Measurements from ENCODE around the gene CTTNBP2. TPM values are rescaled to one million over a fixed set of nuclear protein-coding genes. Genes with fewer than 3 reads are reported as not detected.

The CTTNBP2 gene
- total and polyA plus RNA-seq, 2 of the 4 experiments (the other 2 are of a cell fraction) = 6.6 to 11.3 TPM

GRCh38 chr7:117825132-117825531 lies 48.1 kb downstream of the CTTNBP2 start:
- Histone ChIP-seq H3K9me3 (ENCODE audit: control insufficient read depth, insufficient read depth, low read length) (no peaks in the 10 kb centered on the region), H3K23ac (ENCODE audit: low read depth, low read length) (no peak overlapping the region), H3K14ac (replicated peaks; ENCODE audit: low read depth, low read length) (no peak overlapping the region), H2AK9ac (replicated peaks; ENCODE audit: low read depth, low read length, poor library complexity) (no peak overlapping the region), H3K4me3 (ENCODE audit: insufficient read depth, low read depth, low read length) (no peak overlapping the region), H3K4ac (ENCODE audit: low read depth, low read length) (0 out of 2 replicates have a peak overlapping the region, but pooled peaks have one; percentile 31), H4K20me1 (ENCODE audit: insufficient read depth, low read length) (peaks cover 4% of the 10 kb centered on the region; the same call in 1 of the 2 replicates), H3K56ac (ENCODE audit: extremely low read depth, insufficient read depth, low read length) (no peak overlapping the region), H3K4me2 (ENCODE audit: low read depth, low read length) (no peak overlapping the region), H2AFZ (replicated peaks; ENCODE audit: low read length, poor library complexity) (peak overlapping the region; percentile 38), H4K8ac (ENCODE audit: low read depth in 2 of 2, low read length in 2 of 2) (peak overlapping the region in 1 of 2 experiments; percentile 65; a peak in 1 of 4 replicates), H3K9ac (ENCODE audit: low read depth, low read length) (no peak overlapping the region), H4K91ac (ENCODE audit: insufficient read depth, low read depth, low read length) (no peak overlapping the region), H2BK120ac (ENCODE audit: low read depth, low read length) (peak overlapping the region; percentile 35; the same call in 1 of the 2 replicates), H2BK5ac (ENCODE audit: low read depth, low read length, poor library complexity, severe bottlenecking) (no peak overlapping the region), H2BK20ac (ENCODE audit: low read depth, low read length) (peak overlapping the region; percentile 59; the same call in 1 of the 2 replicates), H3K79me1 (ENCODE audit: low read depth in 1 of 2, low read length in 2 of 2) (peaks cover 0 to 12% of the 10 kb centered on the region in 2 experiments; a peak in 2 of 4 replicates), H3K27ac (ENCODE audit: insufficient read depth, low read length) (no peak overlapping the region), H3K27me3 (ENCODE audit: control insufficient read depth, insufficient read depth, low read length) (no peaks in the 10 kb centered on the region), H3K4me1 (ENCODE audit: control insufficient read depth, insufficient read depth, low read length) (peaks cover 10% of the 10 kb centered on the region), H2BK15ac (ENCODE audit: low read depth, low read length) (no peak overlapping the region), H4K5ac (ENCODE audit: low read depth, low read length) (no peak overlapping the region), H3K9me1 (ENCODE audit: insufficient read depth, low read length) (peaks cover 6% of the 10 kb centered on the region), H3K36me3 (ENCODE audit: control insufficient read depth, insufficient read depth, low read length) (no peaks in the 10 kb centered on the region), H3K18ac (ENCODE audit: low read depth, low read length) (peak overlapping the region; percentile 2; the same call in 1 of the 2 replicates), H2AK5ac (ENCODE audit: low read depth, low read length) (no peak overlapping the region; the same call in 1 of the 2 replicates)
- peak; percentile 78 for ATAC-seq (ENCODE audit: low read depth)
- TF ChIP-seq BHLHE40 (IDR thresholded peaks at IDR 0.05; ENCODE audit: low read depth, low read length) (no peak), NFE2L2 (IDR thresholded peaks at IDR 0.05; ENCODE audit: low read depth, low read length) (no peak), CEBPB (IDR thresholded peaks at IDR 0.05; ENCODE audit: low read depth, low read length) (peak; percentile 96), FOS (IDR thresholded peaks at IDR 0.05; ENCODE audit: low read depth, low read length) (peak; percentile 73; the same call in 1 of the 2 replicates)
- no CpG with 5 or more reads among the region's 2 CpGs for WGBS, 2 experiments (ENCODE audit: extremely low coverage in 2 of 2, insufficient read length in 1 of 2)
- intact Hi-C loops (cut with micrococcal nuclease) = no loop called here
- in situ Hi-C loops (cut with MboI; ENCODE audit: low sequenced_read_pairs) = no loop called here
- DNase-seq = peak; percentile 90
- ChIA-PET CTCF (no interaction called here), POLR2A (ENCODE audit: unreplicated experiment) (no interaction called here)
- dilution Hi-C loops (cut with HindIII; ENCODE audit: low sequenced_read_pairs, unreplicated experiment) = no loop called here
- no TSS peak for BruUV-seq (replicated peaks)
